CD14-positive monocyte (primary cell): ENCODE results near the gene GPR137B. TPM values are rescaled to one million over a fixed set of nuclear protein-coding genes. Genes with fewer than 3 reads are reported as not detected.

Experiments used
- DNase-seq, 3 donors: peaks; one replicate each; pipeline ENCODE4 v3.0.0-alpha.2; 2011 to 2022
- H2AFZ ChIP-seq: 2 replicates; pipeline ENCODE4 v1.6.0; 2012; ENCODE audit warnings: mild to moderate bottlenecking, low read depth, low read length, inconsistent platforms; ENCODE audit not compliant: insufficient read depth, poor library complexity, severe bottlenecking
- H3K27ac ChIP-seq, 2 donors: 1 replicate in 1 of 2; 2 replicates in 1 of 2; pipeline ENCODE4 v1.5.1; 2012 to 2013; ENCODE audit warnings: low read length in 2 of 2, control low read depth in 1 of 2, inconsistent platforms in 1 of 2, low read depth in 1 of 2, mild to moderate bottlenecking in 1 of 2
- H3K27me3 ChIP-seq, 2 donors: one replicate each; pipeline versions ENCODE4 v1.6.0 to v1.6.1; 2011 to 2013; ENCODE audit warnings: low read length in 2 of 2; ENCODE audit not compliant: control insufficient read depth in 2 of 2, insufficient read depth in 2 of 2
- H3K36me3 ChIP-seq, 2 donors: replicated peaks in 1 of 2; 1 replicate in 1 of 2; 2 replicates in 1 of 2; pipeline versions ENCODE4 v1.5.1 to v1.6.1; 2012 to 2013; ENCODE audit warnings: low read length in 2 of 2, control low read depth in 1 of 2, inconsistent platforms in 1 of 2, mild to moderate bottlenecking in 1 of 2; ENCODE audit not compliant: insufficient read depth in 2 of 2, control insufficient read depth in 1 of 2
- H3K4me1 ChIP-seq, 2 donors: 1 replicate in 1 of 2; 2 replicates in 1 of 2; pipeline versions ENCODE4 v1.5.1 to v1.6.1; 2012 to 2013; ENCODE audit warnings: low read length in 2 of 2, control low read depth in 1 of 2, inconsistent platforms in 1 of 2, mild to moderate bottlenecking in 1 of 2, moderate library complexity in 1 of 2; ENCODE audit not compliant: insufficient read depth in 2 of 2, control insufficient read depth in 1 of 2
- H3K4me2 ChIP-seq: replicated peaks from 2 replicates; pipeline ENCODE3; 2012; ENCODE audit warnings: low read length, moderate library complexity, mild to moderate bottlenecking; ENCODE audit not compliant: poor library complexity, severe bottlenecking; ENCODE audit errors: extremely low read depth
- H3K4me3 ChIP-seq, 3 experiments: fragments of 200-600 bp in 1 of 3; sonication (generic) in 1 of 3; replicated peaks in 1 of 3; 1 replicate in 2 of 3; 2 replicates in 1 of 3; pipeline ENCODE4 v1.5.1; 2011 to 2013; ENCODE audit warnings: low read length in 3 of 3, mild to moderate bottlenecking in 3 of 3, control low read depth in 2 of 3, low read depth in 2 of 3, inconsistent platforms in 1 of 3, moderate library complexity in 1 of 3
- H3K79me2 ChIP-seq: 2 replicates; pipeline ENCODE4 v1.6.0; 2012; ENCODE audit warnings: mild to moderate bottlenecking, control low read depth, inconsistent platforms, low read length, moderate library complexity; ENCODE audit not compliant: insufficient read depth
- H3K9ac ChIP-seq: 2 replicates; pipeline ENCODE4 v1.6.0; 2017; ENCODE audit warnings: low read length, mild to moderate bottlenecking; ENCODE audit not compliant: insufficient read depth, poor library complexity, severe bottlenecking
- H3K9me3 ChIP-seq, 2 donors: replicated peaks in 1 of 2; 1 replicate in 1 of 2; 2 replicates in 1 of 2; pipeline versions ENCODE4 v1.5.1 to v1.6.1; 2012 to 2013; ENCODE audit warnings: low read length in 2 of 2, control low read depth in 1 of 2; ENCODE audit not compliant: control insufficient read depth in 1 of 2, insufficient read depth in 1 of 2
- H4K20me1 ChIP-seq: 2 replicates; pipeline ENCODE4 v1.6.0; 2012; ENCODE audit warnings: mild to moderate bottlenecking, low read length, control low read depth, moderate library complexity; ENCODE audit not compliant: insufficient read depth
- H3K27ac Mint-ChIP-seq, 7 donors: one replicate each; pipeline ENCODE4 v1.8.0; 2020; ENCODE audit warnings: mild to moderate bottlenecking in 7 of 7, mixed read lengths in 7 of 7, moderate library complexity in 6 of 7, inconsistent platforms in 2 of 7
- H3K27me3 Mint-ChIP-seq, 3 donors: one replicate each; pipeline ENCODE4 v1.8.0; 2021 to 2022; ENCODE audit warnings: low read depth in 3 of 3, mild to moderate bottlenecking in 3 of 3, mixed read lengths in 3 of 3, moderate library complexity in 3 of 3, inconsistent platforms in 1 of 3
- H3K36me3 Mint-ChIP-seq, 2 donors: one replicate each; pipeline ENCODE4 v1.8.0; 2020; ENCODE audit warnings: mixed read lengths in 2 of 2, inconsistent platforms in 1 of 2, mild to moderate bottlenecking in 1 of 2
- H3K4me1 Mint-ChIP-seq: one replicate; pipeline ENCODE4 v1.8.0; 2020; ENCODE audit warnings: mild to moderate bottlenecking, mixed read lengths
- H3K4me3 Mint-ChIP-seq, 2 donors: one replicate each; pipeline ENCODE4 v1.8.0; 2020; ENCODE audit warnings: mild to moderate bottlenecking in 2 of 2, mixed read lengths in 2 of 2, moderate library complexity in 1 of 2
- H3K9me3 Mint-ChIP-seq, 7 donors: one replicate each; pipeline ENCODE4 v1.8.0; 2020 to 2022; ENCODE audit warnings: mixed read lengths in 7 of 7, mild to moderate bottlenecking in 6 of 7, moderate library complexity in 6 of 7, inconsistent platforms in 2 of 7
- WGBS: methylation state at CpG from one replicate; pipeline ENCODE4 v1.1.5; 2013; ENCODE audit warnings: missing lambda C conversion rate; ENCODE audit not compliant: insufficient coverage; 5-methylcytosine and 5-hydroxymethylcytosine counted together
- intact Hi-C, 2 donors: fragments of 100-400 bp; cut with micrococcal nuclease; formaldehyde crosslinking; loops; one replicate each; pipeline versions ENCODE4 v1.15.0 to v1.15.1; 2023
- polyA plus RNA-seq, 3 donors: library from polyadenylated mRNA; depleted of rRNA in 1 of 3; unstranded in 2 of 3; stranded (reverse) in 1 of 3; fragments of 300-500 nt in 2 of 3; fragments of >200 nt in 1 of 3; fragmentation: Illumina TruSeq in 2 of 3; gene quantifications; 1 replicate in 2 of 3; 2 replicates in 1 of 3; pipeline ENCODE4 v1.2.3, GENCODE V29; 2012 to 2021
- TF ChIP-seq, protein P1 (sequence below): fragments of 200-600 bp; IDR thresholded peaks from one replicate; pipeline ENCODE4 v1.8.0; 2022; ENCODE audit warnings: antibody characterized with exemption, mild to moderate bottlenecking

Gene GPR137B
- polyA plus RNA-seq, 3 donors, result 7.5 to 10.8 (median 8.7) TPM

DNA sequence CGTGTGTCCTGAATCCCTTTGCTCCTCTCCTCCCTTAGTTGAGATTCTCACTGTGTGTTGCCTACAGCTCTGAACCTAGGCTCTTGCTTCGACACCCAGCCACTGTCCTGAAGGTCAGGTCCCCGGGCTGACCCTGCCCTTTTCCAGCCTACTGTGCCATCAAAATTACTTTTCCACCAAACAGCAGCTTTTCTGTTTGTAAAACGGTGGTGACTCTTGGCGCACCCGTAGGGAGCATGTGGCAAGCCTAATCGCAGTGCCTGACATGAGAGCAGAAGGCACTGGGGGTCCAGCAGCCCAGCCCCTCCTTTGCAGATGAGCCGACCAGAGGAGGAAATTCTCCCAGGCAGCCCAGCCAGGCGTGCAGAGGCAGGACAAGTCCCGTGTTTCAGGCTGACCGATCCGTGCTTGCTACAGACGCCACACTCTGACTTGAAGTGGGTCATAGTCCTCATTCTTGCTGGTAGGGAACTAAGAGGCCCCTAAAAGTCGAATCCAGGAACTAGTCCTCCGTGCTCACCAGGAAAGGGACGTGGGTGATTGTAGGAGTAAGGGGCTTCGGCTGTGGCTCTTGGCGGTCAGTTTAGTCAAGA, 6.8 kb downstream of the GPR137B start:
- TF ChIP-seq, protein P1, sequence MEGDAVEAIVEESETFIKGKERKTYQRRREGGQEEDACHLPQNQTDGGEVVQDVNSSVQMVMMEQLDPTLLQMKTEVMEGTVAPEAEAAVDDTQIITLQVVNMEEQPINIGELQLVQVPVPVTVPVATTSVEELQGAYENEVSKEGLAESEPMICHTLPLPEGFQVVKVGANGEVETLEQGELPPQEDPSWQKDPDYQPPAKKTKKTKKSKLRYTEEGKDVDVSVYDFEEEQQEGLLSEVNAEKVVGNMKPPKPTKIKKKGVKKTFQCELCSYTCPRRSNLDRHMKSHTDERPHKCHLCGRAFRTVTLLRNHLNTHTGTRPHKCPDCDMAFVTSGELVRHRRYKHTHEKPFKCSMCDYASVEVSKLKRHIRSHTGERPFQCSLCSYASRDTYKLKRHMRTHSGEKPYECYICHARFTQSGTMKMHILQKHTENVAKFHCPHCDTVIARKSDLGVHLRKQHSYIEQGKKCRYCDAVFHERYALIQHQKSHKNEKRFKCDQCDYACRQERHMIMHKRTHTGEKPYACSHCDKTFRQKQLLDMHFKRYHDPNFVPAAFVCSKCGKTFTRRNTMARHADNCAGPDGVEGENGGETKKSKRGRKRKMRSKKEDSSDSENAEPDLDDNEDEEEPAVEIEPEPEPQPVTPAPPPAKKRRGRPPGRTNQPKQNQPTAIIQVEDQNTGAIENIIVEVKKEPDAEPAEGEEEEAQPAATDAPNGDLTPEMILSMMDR, result no peak
- Histone ChIP-seq H3K27ac (no peak overlapping the region), H3K79me2 (peaks cover 47% of the 10 kb centered on the region), H3K9me3 (no peaks in the 10 kb centered on the region), H3K9ac (no peak overlapping the region), H4K20me1 (peaks cover 91% of the 10 kb centered on the region), H3K4me3 (no peak overlapping the region), H3K4me2 (no peak overlapping the region), H3K4me1 (peaks cover 8 to 17% of the 10 kb centered on the region in 2 donors), H2AFZ (no peak overlapping the region), H3K27me3 (no peaks in the 10 kb centered on the region), H3K36me3 (peaks cover 2 to 8% of the 10 kb centered on the region in 2 donors)
- 92% methylated on average over 16 of the region's 18 CpGs for WGBS
- Mint-ChIP-seq H3K36me3 (peaks cover 17 to 30% of the 10 kb centered on the region in 2 donors), H3K9me3 (no peaks in the 10 kb centered on the region), H3K27ac (no peak overlapping the region), H3K27me3 (peaks cover 0 to 2% (median 1%) of the 10 kb centered on the region in 3 donors), H3K4me1 (peaks cover 35% of the 10 kb centered on the region), H3K4me3 (no peak overlapping the region)
- intact Hi-C loops, result no loop called here
- DNase-seq, result no peak

GRCh38 chr1:236149696-236150228, 7.4 kb downstream of the GPR137B start:
- H3K9ac ChIP-seq, result no peak overlapping the region
- no peak overlapping the region for H3K27ac ChIP-seq
- H4K20me1 ChIP-seq, result peaks cover 90% of the 10 kb centered on the region
- Mint-ChIP-seq H3K36me3 (peaks cover 12 to 27% of the 10 kb centered on the region in 2 donors), H3K4me3 (no peak overlapping the region), H3K4me1 (peaks cover 29% of the 10 kb centered on the region), H3K27me3 (peaks cover 0 to 2% (median 0%) of the 10 kb centered on the region in 3 donors), H3K27ac (no peak overlapping the region), H3K9me3 (no peaks in the 10 kb centered on the region)
- peaks cover 40% of the 10 kb centered on the region for H3K79me2 ChIP-seq
- 93% methylated on average over 10 of the region's 10 CpGs for WGBS
- no peaks in the 10 kb centered on the region for H3K9me3 ChIP-seq
- H2AFZ ChIP-seq, result no peak overlapping the region
- H3K4me3 ChIP-seq, result no peak overlapping the region
- peaks cover 2 to 8% of the 10 kb centered on the region in 2 donors for H3K36me3 ChIP-seq
- peaks cover 3 to 10% of the 10 kb centered on the region in 2 donors for H3K4me1 ChIP-seq
- H3K27me3 ChIP-seq, result no peaks in the 10 kb centered on the region
- H3K4me2 ChIP-seq, result no peak overlapping the region
- TF ChIP-seq, protein P1, result no peak
- intact Hi-C loops, result no loop called here
- no peak for DNase-seq
